Measurements from ENCODE around the gene RASL11A.

RASL11A gene

DNA sequence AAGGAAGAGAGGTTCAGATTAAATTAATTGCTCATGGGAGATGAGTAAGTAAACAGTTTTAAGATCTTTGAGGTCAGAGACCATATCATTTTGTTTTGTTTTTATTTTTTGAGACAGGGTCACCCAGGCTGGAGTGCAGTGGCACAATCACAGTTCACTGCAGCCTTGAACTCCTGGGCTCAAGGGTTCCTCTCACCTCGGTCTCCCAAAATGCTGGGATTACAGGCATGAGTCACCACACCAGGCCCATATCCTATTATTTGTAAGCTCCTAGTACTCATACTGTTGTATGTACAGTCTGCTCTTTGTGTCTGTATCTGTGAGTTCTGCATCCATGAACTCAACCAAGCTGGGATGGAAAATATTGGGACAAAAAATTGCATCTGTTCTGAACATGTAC, 6.0 kb upstream of the RASL11A start:
- Histone ChIP-seq H3K27me3 (ENCODE audit: control insufficient read depth in 2 of 2, insufficient read depth in 2 of 2, low read length in 2 of 2) (no peaks in the 10 kb centered on the region), H3K4me1 (ENCODE audit: control insufficient read depth in 2 of 2, insufficient read depth in 2 of 2, low read length in 2 of 2) (peaks cover 0 to 6% of the 10 kb centered on the region in 2 donors), H3K36me3 (ENCODE audit: control insufficient read depth in 2 of 2, insufficient read depth in 2 of 2, low read length in 2 of 2) (peaks cover 0 to 7% of the 10 kb centered on the region in 2 donors), H3K9me3 (ENCODE audit: control insufficient read depth in 2 of 2, low read length in 2 of 2) (no peaks in the 10 kb centered on the region), H3K9ac (ENCODE audit: low read depth in 1 of 2, low read length in 2 of 2) (no peak overlapping the region), H3K4me3 (ENCODE audit: low read length in 2 of 2) (no peak overlapping the region), H3K27ac (ENCODE audit: low read depth in 2 of 2, low read length in 2 of 2) (no peak overlapping the region)

DNA sequence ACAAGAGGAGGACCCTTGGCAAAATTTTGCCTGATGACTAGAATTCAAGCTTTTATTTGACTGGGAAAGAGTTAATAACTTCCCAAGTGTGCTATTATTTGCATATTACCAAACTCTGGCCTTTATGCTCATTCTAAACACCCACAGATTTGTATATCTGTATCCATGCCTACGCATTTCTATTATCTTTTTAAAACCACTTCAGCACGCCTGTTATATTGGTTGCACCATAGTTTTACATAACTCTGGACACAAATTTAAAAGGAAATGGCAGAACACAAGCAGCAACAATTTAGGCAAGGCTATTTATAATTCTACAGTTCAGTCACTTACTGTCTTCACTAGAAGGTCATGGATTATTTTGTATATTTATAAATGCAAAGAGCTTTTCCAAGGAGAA, 3.7 kb upstream of the RASL11A start:
- H3K27ac ChIP-seq (ENCODE audit: low read depth in 2 of 2, low read length in 2 of 2): no peak overlapping the region

GRCh38 chr13:27267596-27267995, 3.0 kb upstream of the RASL11A start:
- Histone ChIP-seq H3K27me3 (ENCODE audit: control insufficient read depth in 2 of 2, insufficient read depth in 2 of 2, low read length in 2 of 2) (no peaks in the 10 kb centered on the region), H3K4me3 (ENCODE audit: low read length in 2 of 2) (no peak overlapping the region), H3K36me3 (ENCODE audit: control insufficient read depth in 2 of 2, insufficient read depth in 2 of 2, low read length in 2 of 2) (no peaks in the 10 kb centered on the region), H3K4me1 (ENCODE audit: control insufficient read depth in 2 of 2, insufficient read depth in 2 of 2, low read length in 2 of 2) (peaks cover 11 to 12% of the 10 kb centered on the region in 2 donors), H3K9ac (ENCODE audit: low read depth in 1 of 2, low read length in 2 of 2) (no peak overlapping the region), H3K9me3 (ENCODE audit: control insufficient read depth in 2 of 2, low read length in 2 of 2) (no peaks in the 10 kb centered on the region), H3K27ac (ENCODE audit: low read depth in 2 of 2, low read length in 2 of 2) (no peak overlapping the region)

More for the DNA sequence above, 3.7 kb upstream of the RASL11A start:
- Histone ChIP-seq H3K36me3 (ENCODE audit: control insufficient read depth in 2 of 2, insufficient read depth in 2 of 2, low read length in 2 of 2) (no peaks in the 10 kb centered on the region), H3K9me3 (ENCODE audit: control insufficient read depth in 2 of 2, low read length in 2 of 2) (no peaks in the 10 kb centered on the region), H3K9ac (ENCODE audit: low read depth in 1 of 2, low read length in 2 of 2) (no peak overlapping the region), H3K4me3 (ENCODE audit: low read length in 2 of 2) (no peak overlapping the region), H3K27me3 (ENCODE audit: control insufficient read depth in 2 of 2, insufficient read depth in 2 of 2, low read length in 2 of 2) (no peaks in the 10 kb centered on the region), H3K4me1 (ENCODE audit: control insufficient read depth in 2 of 2, insufficient read depth in 2 of 2, low read length in 2 of 2) (peaks cover 11 to 12% of the 10 kb centered on the region in 2 donors)

GRCh38 chr13:27269114-27269665, 1.4 kb upstream of the RASL11A start:
- Histone ChIP-seq H3K9me3 (ENCODE audit: control insufficient read depth in 2 of 2, low read length in 2 of 2) (no peaks in the 10 kb centered on the region), H3K27me3 (ENCODE audit: control insufficient read depth in 2 of 2, insufficient read depth in 2 of 2, low read length in 2 of 2) (no peaks in the 10 kb centered on the region), H3K4me1 (ENCODE audit: control insufficient read depth in 2 of 2, insufficient read depth in 2 of 2, low read length in 2 of 2) (peaks cover 11 to 12% of the 10 kb centered on the region in 2 donors), H3K27ac (ENCODE audit: low read depth in 2 of 2, low read length in 2 of 2) (no peak overlapping the region), H3K9ac (ENCODE audit: low read depth in 1 of 2, low read length in 2 of 2) (no peak overlapping the region), H3K36me3 (ENCODE audit: control insufficient read depth in 2 of 2, insufficient read depth in 2 of 2, low read length in 2 of 2) (no peaks in the 10 kb centered on the region), H3K4me3 (ENCODE audit: low read length in 2 of 2) (no peak overlapping the region)

GRCh38 chr13:27271570-27272096, 1.0 kb downstream of the RASL11A start:
- Histone ChIP-seq H3K36me3 (ENCODE audit: control insufficient read depth in 2 of 2, insufficient read depth in 2 of 2, low read length in 2 of 2) (no peaks in the 10 kb centered on the region), H3K27me3 (ENCODE audit: control insufficient read depth in 2 of 2, insufficient read depth in 2 of 2, low read length in 2 of 2) (no peaks in the 10 kb centered on the region), H3K4me1 (ENCODE audit: control insufficient read depth in 2 of 2, insufficient read depth in 2 of 2, low read length in 2 of 2) (peaks cover 9 to 12% of the 10 kb centered on the region in 2 donors), H3K4me3 (ENCODE audit: low read length in 2 of 2) (peak overlapping the region; percentile 87 to 94), H3K9me3 (ENCODE audit: control insufficient read depth in 2 of 2, low read length in 2 of 2) (no peaks in the 10 kb centered on the region), H3K27ac (ENCODE audit: low read depth in 2 of 2, low read length in 2 of 2) (peak overlapping the region; percentile 16 to 85), H3K9ac (ENCODE audit: low read depth in 1 of 2, low read length in 2 of 2) (peak overlapping the region; percentile 69 to 88)

- H3K27me3 ChIP-seq (ENCODE audit: control insufficient read depth in 2 of 2, insufficient read depth in 2 of 2, low read length in 2 of 2): no peaks in the 10 kb centered on the region
- peaks cover 5 to 12% of the 10 kb centered on the region in 2 donors for H3K4me1 ChIP-seq (ENCODE audit: control insufficient read depth in 2 of 2, insufficient read depth in 2 of 2, low read length in 2 of 2)
- no peak overlapping the region for H3K27ac ChIP-seq (ENCODE audit: low read depth in 2 of 2, low read length in 2 of 2)
- H3K36me3 ChIP-seq (ENCODE audit: control insufficient read depth in 2 of 2, insufficient read depth in 2 of 2, low read length in 2 of 2): no peaks in the 10 kb centered on the region
- H3K4me3 ChIP-seq (ENCODE audit: low read length in 2 of 2): no peak overlapping the region
- H3K9me3 ChIP-seq (ENCODE audit: control insufficient read depth in 2 of 2, low read length in 2 of 2): no peaks in the 10 kb centered on the region
- no peak overlapping the region for H3K9ac ChIP-seq (ENCODE audit: low read depth in 1 of 2, low read length in 2 of 2)
Observed at GRCh38 chr13:27273658-27274425, 3.2 kb downstream of the RASL11A start.

DNA sequence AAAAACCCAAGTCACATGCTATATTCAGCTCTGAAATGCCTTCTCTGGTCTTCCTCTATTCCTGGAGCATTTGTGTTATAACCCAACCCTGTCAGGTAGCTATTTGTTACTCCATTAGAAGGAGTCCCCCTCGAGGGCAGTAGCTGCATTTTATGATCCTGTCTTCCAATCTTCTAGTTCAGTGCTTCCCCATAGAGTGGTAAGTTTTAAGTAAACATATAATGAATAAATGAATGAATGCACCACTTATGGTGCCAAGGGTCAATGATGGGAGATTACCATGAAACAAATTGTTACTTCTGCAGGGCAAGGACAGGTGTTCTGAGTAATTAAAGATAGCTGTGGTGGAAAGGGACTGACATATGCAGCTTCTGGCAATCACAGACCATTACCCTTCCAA, 4.0 kb downstream of the RASL11A start:
- H3K9me3 ChIP-seq (ENCODE audit: control insufficient read depth in 2 of 2, low read length in 2 of 2): no peaks in the 10 kb centered on the region
- peaks cover 5 to 12% of the 10 kb centered on the region in 2 donors for H3K4me1 ChIP-seq (ENCODE audit: control insufficient read depth in 2 of 2, insufficient read depth in 2 of 2, low read length in 2 of 2)
- H3K36me3 ChIP-seq (ENCODE audit: control insufficient read depth in 2 of 2, insufficient read depth in 2 of 2, low read length in 2 of 2): no peaks in the 10 kb centered on the region
- H3K9ac ChIP-seq (ENCODE audit: low read depth in 1 of 2, low read length in 2 of 2): no peak overlapping the region
- no peak overlapping the region for H3K4me3 ChIP-seq (ENCODE audit: low read length in 2 of 2)
- no peak overlapping the region for H3K27ac ChIP-seq (ENCODE audit: low read depth in 2 of 2, low read length in 2 of 2)
- no peaks in the 10 kb centered on the region for H3K27me3 ChIP-seq (ENCODE audit: control insufficient read depth in 2 of 2, insufficient read depth in 2 of 2, low read length in 2 of 2)

DNA sequence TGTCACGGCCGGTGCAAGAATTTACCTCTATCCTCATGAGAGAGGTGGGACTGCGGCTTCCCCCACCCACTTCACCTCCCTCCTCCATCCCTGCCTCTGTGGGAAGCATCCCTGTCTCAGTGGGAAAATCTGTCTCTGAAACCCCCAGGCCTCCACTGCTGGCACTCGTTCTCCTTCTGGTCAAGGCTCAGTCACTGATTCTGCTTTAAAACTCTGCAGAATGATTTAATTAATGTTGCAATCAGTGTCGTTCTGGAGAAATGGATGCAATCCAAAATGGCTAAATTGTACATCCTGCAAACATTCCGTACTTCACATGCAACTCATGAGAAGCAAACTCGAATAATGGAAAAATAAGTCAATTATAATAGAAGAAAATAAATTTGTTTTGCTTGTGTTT, 5.6 kb downstream of the RASL11A start:
- no peak overlapping the region for H3K27ac ChIP-seq (ENCODE audit: low read depth in 2 of 2, low read length in 2 of 2)

GRCh38 chr13:27279506-27279905, 8.9 kb downstream of the RASL11A start:
- Histone ChIP-seq H3K4me1 (ENCODE audit: control insufficient read depth in 2 of 2, insufficient read depth in 2 of 2, low read length in 2 of 2) (no peaks in the 10 kb centered on the region), H3K9ac (ENCODE audit: low read depth in 1 of 2, low read length in 2 of 2) (no peak overlapping the region), H3K27ac (ENCODE audit: low read depth in 2 of 2, low read length in 2 of 2) (no peak overlapping the region), H3K9me3 (ENCODE audit: control insufficient read depth in 2 of 2, low read length in 2 of 2) (no peaks in the 10 kb centered on the region), H3K27me3 (ENCODE audit: control insufficient read depth in 2 of 2, insufficient read depth in 2 of 2, low read length in 2 of 2) (no peaks in the 10 kb centered on the region), H3K36me3 (ENCODE audit: control insufficient read depth in 2 of 2, insufficient read depth in 2 of 2, low read length in 2 of 2) (no peaks in the 10 kb centered on the region), H3K4me3 (ENCODE audit: low read length in 2 of 2) (no peak overlapping the region)

More for the DNA sequence above, 5.6 kb downstream of the RASL11A start:
- Histone ChIP-seq H3K9me3 (ENCODE audit: control insufficient read depth in 2 of 2, low read length in 2 of 2) (no peaks in the 10 kb centered on the region), H3K27me3 (ENCODE audit: control insufficient read depth in 2 of 2, insufficient read depth in 2 of 2, low read length in 2 of 2) (no peaks in the 10 kb centered on the region), H3K9ac (ENCODE audit: low read depth in 1 of 2, low read length in 2 of 2) (no peak overlapping the region), H3K36me3 (ENCODE audit: control insufficient read depth in 2 of 2, insufficient read depth in 2 of 2, low read length in 2 of 2) (no peaks in the 10 kb centered on the region), H3K4me3 (ENCODE audit: low read length in 2 of 2) (no peak overlapping the region), H3K4me1 (ENCODE audit: control insufficient read depth in 2 of 2, insufficient read depth in 2 of 2, low read length in 2 of 2) (peaks cover 5 to 7% of the 10 kb centered on the region in 2 donors)

DNA sequence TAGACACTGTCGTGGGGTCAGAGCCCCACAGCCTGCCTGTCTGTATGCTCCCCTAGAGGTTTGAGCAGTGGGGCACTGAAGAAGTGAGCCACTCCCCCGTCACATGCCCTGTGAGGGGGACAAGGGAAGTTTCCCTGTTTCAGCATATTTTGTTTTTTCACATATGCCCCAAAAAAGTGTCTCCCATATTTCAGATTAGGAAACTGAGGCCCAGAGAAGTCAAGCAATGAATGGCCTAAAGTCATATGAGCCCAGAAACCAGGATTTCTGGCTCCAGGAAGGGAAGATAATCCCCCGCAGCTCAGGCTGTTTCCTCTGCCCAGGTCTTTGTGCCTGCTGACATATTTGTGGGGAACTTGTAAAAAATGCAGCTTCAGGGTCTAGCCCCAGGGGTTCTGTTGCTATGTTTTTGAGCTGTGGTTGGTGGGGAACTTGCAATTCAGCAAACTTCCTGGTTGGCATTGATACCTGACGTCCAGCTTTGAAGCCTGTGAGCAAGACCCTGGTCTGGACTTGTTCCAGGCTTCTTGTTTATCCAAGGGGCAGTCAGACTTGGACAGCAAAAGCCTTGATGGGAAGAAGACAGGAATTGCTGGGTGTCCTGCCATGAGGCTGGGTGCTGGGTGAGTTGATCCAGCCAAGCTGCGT, 9.5 kb downstream of the RASL11A start:
- H3K4me3 ChIP-seq (ENCODE audit: low read length in 2 of 2): no peak overlapping the region
- H3K27me3 ChIP-seq (ENCODE audit: control insufficient read depth in 2 of 2, insufficient read depth in 2 of 2, low read length in 2 of 2): no peaks in the 10 kb centered on the region
- H3K36me3 ChIP-seq (ENCODE audit: control insufficient read depth in 2 of 2, insufficient read depth in 2 of 2, low read length in 2 of 2): no peaks in the 10 kb centered on the region
- H3K9me3 ChIP-seq (ENCODE audit: control insufficient read depth in 2 of 2, low read length in 2 of 2): no peaks in the 10 kb centered on the region
- H3K4me1 ChIP-seq (ENCODE audit: control insufficient read depth in 2 of 2, insufficient read depth in 2 of 2, low read length in 2 of 2): no peaks in the 10 kb centered on the region
- no peak overlapping the region for H3K9ac ChIP-seq (ENCODE audit: low read depth in 1 of 2, low read length in 2 of 2)
- H3K27ac ChIP-seq (ENCODE audit: low read depth in 2 of 2, low read length in 2 of 2): no peak overlapping the region
